CD4-positive, alpha-beta T cell (primary cell): Measurements from ENCODE around the gene RAET1G. TPM values are rescaled to one million over a fixed set of nuclear protein-coding genes. Genes with fewer than 3 reads are reported as not detected.
A peak's percentile ranks its signal among the peaks of the same experiment; 100 is the strongest.
"Not testable (repeated sequence)": the region's sequence is repeated elsewhere in the genome, so short reads cannot be mapped to it uniquely, and the experiment has no call there.

Source experiments
- ATAC-seq: fragments of 200-7000 bp; cut with Tn5 transposase; one replicate; pipeline ENCODE4 v1.10.0; 2022; ENCODE audit warnings: mild to moderate bottlenecking; ENCODE audit not compliant: poor library complexity
- CTCF ChIA-PET: fragments of 350-600 bp; sonication (Branson Sonifier 250); formaldehyde crosslinking; loops from one replicate; lab custom pipeline; 2021; ENCODE audit warnings: antibody characterized with exemption, inconsistent platforms; lab: Charles Lee
- POLR2A ChIA-PET: fragments of 350-600 bp; sonication (Branson Sonifier 250); formaldehyde crosslinking; loops from one replicate; lab custom pipeline; 2021; ENCODE audit warnings: antibody characterized with exemption, inconsistent platforms; lab: Charles Lee
- DNase-seq, 14 experiments: peaks; one replicate each; pipeline ENCODE4 v3.0.0-alpha.2; 2013 to 2020; ENCODE audit warnings: mixed read lengths in 2 of 14
- H3K27ac ChIP-seq, 2 donors: one replicate each; pipeline versions ENCODE4 v1.5.1 to v1.7.0; 2013; ENCODE audit warnings: low read length in 2 of 2, low read depth in 1 of 2, mild to moderate bottlenecking in 1 of 2
- H3K27me3 ChIP-seq, 2 experiments: 1 replicate in 1 of 2; 2 replicates in 1 of 2; pipeline versions ENCODE4 v1.6.1 to v1.7.0; 2013; ENCODE audit warnings: low read length in 2 of 2, control low read depth in 1 of 2, mild to moderate bottlenecking in 1 of 2, moderate library complexity in 1 of 2; ENCODE audit not compliant: insufficient read depth in 2 of 2, control insufficient read depth in 1 of 2
- H3K36me3 ChIP-seq: one replicate; pipeline ENCODE4 v1.6.1; 2013; ENCODE audit warnings: low read length, control low read depth; ENCODE audit not compliant: insufficient read depth
- H3K4me1 ChIP-seq: one replicate; pipeline ENCODE4 v1.6.1; 2013; ENCODE audit warnings: low read length, control low read depth; ENCODE audit not compliant: insufficient read depth
- H3K4me3 ChIP-seq: one replicate; pipeline ENCODE4 v1.5.1; 2013; ENCODE audit warnings: mild to moderate bottlenecking, low read length, moderate library complexity
- H3K9me3 ChIP-seq, 2 experiments: 1 replicate in 1 of 2; 2 replicates in 1 of 2; pipeline versions ENCODE4 v1.6.1 to v1.7.0; 2013; ENCODE audit warnings: low read length in 2 of 2, mild to moderate bottlenecking in 2 of 2, control low read depth in 1 of 2, moderate library complexity in 1 of 2; ENCODE audit not compliant: control insufficient read depth in 1 of 2, insufficient read depth in 1 of 2
- H3K27ac Mint-ChIP-seq: one replicate; pipeline ENCODE4 v1.8.0; 2020; ENCODE audit warnings: mixed read lengths
- H3K27me3 Mint-ChIP-seq: one replicate; pipeline ENCODE4 v1.8.0; 2021; ENCODE audit warnings: mixed read lengths
- H3K36me3 Mint-ChIP-seq: one replicate; pipeline ENCODE4 v1.8.0; 2021; ENCODE audit warnings: low read depth, mixed read lengths
- H3K4me1 Mint-ChIP-seq: one replicate; pipeline ENCODE4 v1.8.0; 2021; ENCODE audit warnings: low read depth, mixed read lengths
- H3K4me3 Mint-ChIP-seq: one replicate; pipeline ENCODE4 v1.8.0; 2020; ENCODE audit warnings: mild to moderate bottlenecking, mixed read lengths
- H3K9me3 Mint-ChIP-seq: one replicate; pipeline ENCODE4 v1.8.0; 2020; ENCODE audit warnings: mixed read lengths
- intact Hi-C, 2 experiments: fragments of 100-400 bp; cut with DNase I in 1 of 2; cut with micrococcal nuclease in 1 of 2; formaldehyde crosslinking; loops; one replicate each; pipeline versions ENCODE4 v1.15.1 to v1.9.0; 2023 to 2025; cut with DNase I, micrococcal nuclease
- total RNA-seq, 174 experiments: library from RNA in 2 of 174; stranded (reverse) in 2 of 174; gene quantifications; one replicate each; pipeline ENCODE4 v1.2.3 and lab custom pipeline; 2021 to 2026
- TF ChIP-seq, protein P1 (sequence below): fragments of 200-600 bp; IDR thresholded peaks from one replicate; pipeline ENCODE4 v1.8.0; 2022; ENCODE audit warnings: antibody characterized with exemption, mild to moderate bottlenecking

RAET1G gene
- total RNA-seq, 2 experiments from 2014 or later: not detected

DNA sequence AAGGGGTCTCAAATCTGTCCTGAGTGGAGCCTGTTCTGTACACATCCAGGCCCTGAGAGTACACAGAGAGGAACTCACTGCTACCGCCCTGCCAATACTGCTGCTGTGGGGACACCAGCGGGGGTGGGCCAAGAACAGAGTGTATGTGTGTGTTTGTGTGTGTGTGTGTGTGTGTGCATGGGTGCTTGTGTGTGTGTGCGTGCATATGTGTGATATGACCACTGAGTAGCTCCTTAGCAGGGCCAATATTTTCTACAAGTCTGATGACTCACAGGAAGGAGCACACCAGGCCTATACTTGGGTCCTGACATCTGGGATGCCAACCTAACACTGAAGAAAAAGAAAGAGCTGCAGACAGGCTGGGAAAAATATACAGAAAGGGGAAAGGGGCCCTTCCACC is 26.4 kb downstream of the RAET1G start:
- Mint-ChIP-seq H3K36me3 (no peaks in the 10 kb centered on the region), H3K9me3 (no peaks in the 10 kb centered on the region), H3K4me3 (no peak overlapping the region), H3K27ac (no peak overlapping the region), H3K27me3 (peaks cover 1% of the 10 kb centered on the region), H3K4me1 (peaks cover 10% of the 10 kb centered on the region)
- H3K27me3 ChIP-seq: no peaks in the 10 kb centered on the region
- no peak overlapping the region for H3K27ac ChIP-seq
- peaks cover 20% of the 10 kb centered on the region for H3K4me1 ChIP-seq
- POLR2A ChIA-PET: no interaction called here
- ATAC-seq: peak; percentile 13
- DNase-seq: peak in 1 of 14 experiments; percentile 0
- intact Hi-C loops: no loop called here
- no peaks in the 10 kb centered on the region for H3K9me3 ChIP-seq
- no peaks in the 10 kb centered on the region for H3K36me3 ChIP-seq
- CTCF ChIA-PET: interaction anchor here (1.3 kb wide), 1 partner anchor 16 kb away, joined by 3 read pairs; no protein-coding TSS in a partner anchor
- H3K4me3 ChIP-seq: no peak overlapping the region
- TF ChIP-seq, protein P1, sequence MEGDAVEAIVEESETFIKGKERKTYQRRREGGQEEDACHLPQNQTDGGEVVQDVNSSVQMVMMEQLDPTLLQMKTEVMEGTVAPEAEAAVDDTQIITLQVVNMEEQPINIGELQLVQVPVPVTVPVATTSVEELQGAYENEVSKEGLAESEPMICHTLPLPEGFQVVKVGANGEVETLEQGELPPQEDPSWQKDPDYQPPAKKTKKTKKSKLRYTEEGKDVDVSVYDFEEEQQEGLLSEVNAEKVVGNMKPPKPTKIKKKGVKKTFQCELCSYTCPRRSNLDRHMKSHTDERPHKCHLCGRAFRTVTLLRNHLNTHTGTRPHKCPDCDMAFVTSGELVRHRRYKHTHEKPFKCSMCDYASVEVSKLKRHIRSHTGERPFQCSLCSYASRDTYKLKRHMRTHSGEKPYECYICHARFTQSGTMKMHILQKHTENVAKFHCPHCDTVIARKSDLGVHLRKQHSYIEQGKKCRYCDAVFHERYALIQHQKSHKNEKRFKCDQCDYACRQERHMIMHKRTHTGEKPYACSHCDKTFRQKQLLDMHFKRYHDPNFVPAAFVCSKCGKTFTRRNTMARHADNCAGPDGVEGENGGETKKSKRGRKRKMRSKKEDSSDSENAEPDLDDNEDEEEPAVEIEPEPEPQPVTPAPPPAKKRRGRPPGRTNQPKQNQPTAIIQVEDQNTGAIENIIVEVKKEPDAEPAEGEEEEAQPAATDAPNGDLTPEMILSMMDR: no peak

DNA sequence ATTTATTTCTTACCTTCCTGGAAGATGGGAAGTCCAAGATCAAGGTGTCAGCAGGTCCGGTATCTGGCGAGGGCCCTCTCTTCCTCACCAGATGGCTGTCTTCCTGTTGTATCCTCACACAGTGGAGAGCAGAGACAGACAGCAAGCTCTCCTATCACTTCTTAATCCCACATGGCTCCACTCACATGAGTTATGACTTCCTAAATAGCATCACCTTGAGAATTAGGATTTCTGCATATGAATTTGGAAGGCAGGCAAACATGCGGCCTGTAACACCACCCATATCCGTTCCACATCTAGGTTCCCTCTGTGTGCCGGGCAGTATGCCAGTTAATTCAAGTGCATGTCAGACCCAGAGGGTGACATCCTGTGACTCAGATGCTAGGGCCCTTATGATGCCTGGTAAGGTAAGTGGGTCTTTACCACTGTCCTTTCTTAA is 27.1 kb downstream of the RAET1G start:
- ChIA-PET CTCF (interaction anchor here (1.3 kb wide), 1 partner anchor 15 kb away, joined by 3 read pairs; no protein-coding TSS in a partner anchor), POLR2A (no interaction called here)
- Mint-ChIP-seq H3K4me3 (no peak overlapping the region), H3K36me3 (no peaks in the 10 kb centered on the region), H3K4me1 (peaks cover 10% of the 10 kb centered on the region), H3K9me3 (no peaks in the 10 kb centered on the region), H3K27ac (no peak overlapping the region), H3K27me3 (no peaks in the 10 kb centered on the region)
- no peaks in the 10 kb centered on the region for H3K36me3 ChIP-seq
- H3K4me1 ChIP-seq: peaks cover 20% of the 10 kb centered on the region
- intact Hi-C loops: no loop called here
- no peaks in the 10 kb centered on the region for H3K9me3 ChIP-seq
- H3K27me3 ChIP-seq: no peaks in the 10 kb centered on the region
- DNase-seq (peak in 13 of 14 experiments; percentile 10 to 67 (median 48)), ATAC-seq (peak; percentile 96)
- H3K4me3 ChIP-seq: no peak overlapping the region
- H3K27ac ChIP-seq: no peak overlapping the region
- TF ChIP-seq, protein P1: no peak

DNA sequence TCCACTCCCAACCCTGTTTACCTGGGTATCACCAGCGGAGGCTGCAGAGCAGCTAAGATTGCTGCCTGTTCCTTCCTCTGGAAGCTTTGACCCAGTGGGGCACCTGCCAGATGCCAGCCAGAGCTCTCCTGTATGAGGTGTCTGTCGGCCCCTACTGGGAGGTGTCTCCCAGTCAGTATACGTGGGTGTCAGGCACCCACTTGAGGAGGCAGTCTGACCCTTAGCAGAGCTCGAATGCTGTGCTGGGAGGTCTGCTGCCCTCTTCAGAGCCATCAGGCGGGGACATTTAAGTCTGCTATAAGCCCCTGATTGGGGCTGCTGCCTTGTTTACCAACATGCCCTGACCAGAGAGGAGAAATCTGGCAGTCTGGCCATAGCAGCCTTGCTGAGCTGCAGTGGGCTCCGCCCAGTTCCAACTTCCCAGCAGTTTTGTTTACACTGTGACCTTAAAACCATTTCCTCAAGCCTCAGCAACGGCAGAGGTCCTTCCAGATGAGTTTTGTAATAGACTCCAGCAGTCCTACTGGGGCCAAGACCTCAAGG is 27.8 kb downstream of the RAET1G start:
- no peak for DNase-seq
- POLR2A ChIA-PET: no interaction called here

DNA sequence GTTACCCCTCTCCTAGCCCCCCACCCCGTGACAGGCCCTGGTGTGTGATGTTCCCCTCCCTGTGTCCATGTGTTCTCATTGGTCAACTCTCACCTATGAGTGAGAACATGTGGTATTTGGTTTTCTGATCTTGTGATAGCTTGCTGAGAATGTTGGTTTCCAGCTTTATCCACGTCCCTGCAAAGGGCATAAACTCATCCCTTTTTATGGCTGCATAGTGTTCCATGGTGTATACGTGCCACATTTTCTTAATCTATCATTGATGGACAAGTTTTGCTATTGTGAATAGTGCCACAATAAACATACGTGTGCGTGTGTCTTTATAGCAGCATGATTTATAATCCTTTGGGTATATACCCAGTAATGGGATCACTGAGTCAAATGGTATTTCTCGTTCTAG is 31.1 kb downstream of the RAET1G start:
- H3K4me1 Mint-ChIP-seq, DNase-seq, H3K27ac ChIP-seq, H3K27me3 Mint-ChIP-seq, H3K9me3 ChIP-seq, CTCF ChIA-PET, POLR2A ChIA-PET, ATAC-seq, H3K9me3 Mint-ChIP-seq, H3K27me3 ChIP-seq, intact Hi-C loops, H3K27ac Mint-ChIP-seq, H3K36me3 Mint-ChIP-seq, H3K4me3 ChIP-seq, H3K36me3 ChIP-seq, H3K4me3 Mint-ChIP-seq: not testable (repeated sequence)
- H3K4me1 ChIP-seq: peaks cover 12% of the 10 kb centered on the region

More for the DNA sequence above, 27.8 kb downstream of the RAET1G start:
- H3K9me3 Mint-ChIP-seq: no peaks in the 10 kb centered on the region
- H3K27me3 Mint-ChIP-seq: no peaks in the 10 kb centered on the region
- H3K9me3 ChIP-seq: no peaks in the 10 kb centered on the region
- H3K27ac Mint-ChIP-seq: no peak overlapping the region
- peaks cover 20% of the 10 kb centered on the region for H3K4me1 ChIP-seq
- CTCF ChIA-PET: interaction anchor here (1.3 kb wide), 1 partner anchor 15 kb away, joined by 3 read pairs; no protein-coding TSS in a partner anchor
- intact Hi-C loops: no loop called here
- H3K36me3 Mint-ChIP-seq: no peaks in the 10 kb centered on the region
- peaks cover 10% of the 10 kb centered on the region for H3K4me1 Mint-ChIP-seq
- H3K4me3 ChIP-seq: no peak overlapping the region
- TF ChIP-seq, protein P1: no peak
- H3K27ac ChIP-seq: no peak overlapping the region
- no peak for ATAC-seq
- H3K27me3 ChIP-seq: no peaks in the 10 kb centered on the region
- no peaks in the 10 kb centered on the region for H3K36me3 ChIP-seq
- no peak overlapping the region for H3K4me3 Mint-ChIP-seq
